Muscle of back (tissue), 13 donors: ENCODE results near the gene DIPK2A. TPM values are rescaled to one million over a fixed set of nuclear protein-coding genes. Genes with fewer than 3 reads are reported as not detected.
A peak's percentile ranks its signal among the peaks of the same experiment; 100 is the strongest.

Experiments used
- DNase-seq, 3 donors: peaks; one replicate each; pipeline versions ENCODE4 v3.0.0 to v3.0.0-alpha.2; 2013
- long read RNA-seq, 9 donors: transcript quantifications; one replicate each; lab custom pipeline, GENCODE V29; 2026
- polyA plus RNA-seq, 10 donors: library from polyadenylated mRNA; unstranded; fragments of 120-200 nt; gene quantifications; one replicate each; pipeline ENCODE4 v1.2.1, GENCODE V29; 2013; ENCODE audit not compliant: insufficient read length in 10 of 10

The DIPK2A gene
- 10 to 100 TPM; 23.7 to 35.4 (median 30.4) TPM for polyA plus RNA-seq
- long read RNA-seq, donor 1, full-length matches to known transcripts: 10 of 36 reads
- long read RNA-seq, donor 1, partial matches to known transcripts: 26 of 36 reads
- long read RNA-seq, donor 1, other reads (novel, unspliced or antisense): 0 of 36 reads
- long read RNA-seq, donor 2, full-length matches to known transcripts: 4 of 4 reads
- long read RNA-seq, donor 2, partial matches to known transcripts: 0 of 4 reads
- long read RNA-seq, donor 2, other reads (novel, unspliced or antisense): 0 of 4 reads
- long read RNA-seq, donor 3: 0 reads
- long read RNA-seq, donor 4, full-length matches to known transcripts: 12 of 12 reads
- long read RNA-seq, donor 4, partial matches to known transcripts: 0 of 12 reads
- long read RNA-seq, donor 4, other reads (novel, unspliced or antisense): 0 of 12 reads
- long read RNA-seq, donor 5, full-length matches to known transcripts: 15 of 34 reads
- long read RNA-seq, donor 5, partial matches to known transcripts: 19 of 34 reads
- long read RNA-seq, donor 5, other reads (novel, unspliced or antisense): 0 of 34 reads
- long read RNA-seq, donor 6, full-length matches to known transcripts: 11 of 72 reads
- long read RNA-seq, donor 6, partial matches to known transcripts: 61 of 72 reads
- long read RNA-seq, donor 6, other reads (novel, unspliced or antisense): 0 of 72 reads
- long read RNA-seq, donor 7, full-length matches to known transcripts: 9 of 9 reads
- long read RNA-seq, donor 7, partial matches to known transcripts: 0 of 9 reads
- long read RNA-seq, donor 7, other reads (novel, unspliced or antisense): 0 of 9 reads
- long read RNA-seq, donor 8, full-length matches to known transcripts: 4 of 4 reads
- long read RNA-seq, donor 8, partial matches to known transcripts: 0 of 4 reads
- long read RNA-seq, donor 8, other reads (novel, unspliced or antisense): 0 of 4 reads
- long read RNA-seq, donor 9, full-length matches to known transcripts: 1 of 1 reads
- long read RNA-seq, donor 9, partial matches to known transcripts: 0 of 1 reads
- long read RNA-seq, donor 9, other reads (novel, unspliced or antisense): 0 of 1 reads

GRCh38 chr3:143971359-143972154 lies at the start of gene DIPK2A:
Gene DIPK2A (plus strand): TSS chr3:143971823. CDS start chr3:143972333, 510 bp downstream.
- peak; percentile 97 to 99 (median 99) for DNase-seq

- DNase-seq: no peak
Measured at GRCh38 chr3:143924522-143925285, 46.9 kb upstream of the DIPK2A start.

- no peak for DNase-seq
Measured at GRCh38 chr3:143928056-143928455, 43.6 kb upstream of the DIPK2A start.

GRCh38 chr3:143928541-143929255 lies 42.9 kb upstream of the DIPK2A start:
- DNase-seq: no peak

- no peak for DNase-seq
Measured at GRCh38 chr3:143934791-143935190, 36.8 kb upstream of the DIPK2A start.

GRCh38 chr3:143935678-143936077 lies 35.9 kb upstream of the DIPK2A start:
- DNase-seq: no peak

- no peak for DNase-seq
Measured at GRCh38 chr3:143950810-143951209, 20.8 kb upstream of the DIPK2A start.

- peak in 1 of 3 donors; percentile 45 for DNase-seq
Measured at GRCh38 chr3:143951351-143951971, 20.2 kb upstream of the DIPK2A start.

GRCh38 chr3:143952569-143953072 lies 19.0 kb upstream of the DIPK2A start:
- no peak for DNase-seq

GRCh38 chr3:143955113-143955512 lies 16.5 kb upstream of the DIPK2A start:
- no peak for DNase-seq

GRCh38 chr3:143956838-143957237 lies 14.8 kb upstream of the DIPK2A start:
- no peak for DNase-seq

- DNase-seq: no peak
Measured at GRCh38 chr3:143957453-143957852, 14.2 kb upstream of the DIPK2A start.

GRCh38 chr3:143958966-143959365 lies 12.7 kb upstream of the DIPK2A start:
- DNase-seq: no peak

GRCh38 chr3:143961342-143961741 lies 10.3 kb upstream of the DIPK2A start:
- DNase-seq: no peak

- DNase-seq: no peak
Measured at GRCh38 chr3:143963946-143964345, 7.7 kb upstream of the DIPK2A start.

GRCh38 chr3:143970773-143971358 lies 757 bp upstream of the DIPK2A start:
- peak in 1 of 3 donors; percentile 65 for DNase-seq

- DNase-seq: no peak
Measured at GRCh38 chr3:143972155-143972504, 507 bp downstream of the DIPK2A start.

- DNase-seq: peak; percentile 81 to 96 (median 83)
Measured at GRCh38 chr3:143972505-143973258, 1.1 kb downstream of the DIPK2A start.
